K562 (cell line): Measurements from ENCODE around the gene SLC25A42. TPM values are rescaled to one million over a fixed set of nuclear protein-coding genes. Genes with fewer than 3 reads are reported as not detected.

ENCODE experiments used
- CREM ChIP-seq: IDR thresholded peaks from 2 replicates; pipeline ENCODE4 v1.6.1; 2014; ENCODE audit warnings: antibody characterized with exemption, low read depth
- CUX1 ChIP-seq: fragments of 200-800 bp; sonication (Bioruptor generic); IDR thresholded peaks from 2 replicates; pipeline ENCODE4 v1.6.1; 2016; ENCODE audit warnings: missing genetic modification characterization, missing compliant biosample characterization
- MECOM ChIP-seq: fragments of 250-450 bp; sonication (Bioruptor Pico); IDR thresholded peaks from 2 replicates; pipeline ENCODE4 v1.8.0; 2022; ENCODE audit warnings: inconsistent platforms
- NFIX ChIP-seq: fragments of 250-450 bp; sonication (Bioruptor Pico); IDR thresholded peaks from 2 replicates; pipeline ENCODE4 v1.4.0; 2020; ENCODE audit warnings: low read depth, mild to moderate bottlenecking, moderate library complexity
- NONO ChIP-seq, 2 experiments: fragments of 200-400 bp in 1 of 2; fragments of 450-650 bp in 1 of 2; formaldehyde crosslinking in 1 of 2; IDR thresholded peaks; 2 replicates each; pipeline ENCODE4 v1.6.1; 2017; ENCODE audit warnings: low read depth in 2 of 2, mild to moderate bottlenecking in 2 of 2, moderate library complexity in 2 of 2, low read length in 1 of 2
- PRPF4 ChIP-seq: fragments of 200-400 bp; formaldehyde crosslinking; IDR thresholded peaks from one replicate; pipeline ENCODE4 v1.6.1; 2017; ENCODE audit warnings: low read length, low read depth, mild to moderate bottlenecking; ENCODE audit not compliant: insufficient read depth, poor library complexity, severe bottlenecking
- STAT6 ChIP-seq: sonication (generic); formaldehyde crosslinking; IDR thresholded peaks from 2 replicates; pipeline ENCODE4 v1.8.1; 2023; ENCODE audit warnings: mild to moderate bottlenecking, missing genetic modification reagents
- polyA plus RNA-seq, 8 experiments: library from polyadenylated mRNA; depleted of rRNA in 4 of 8; stranded (reverse) in 5 of 8; unstranded in 3 of 8; fragments of >200 nt; fragmentation: Nextera tagmentation in 2 of 8; fragmentation: Illumina TruSeq in 1 of 8; extraction: Ambion mirVana in 2 of 8; extraction: Trizol in 1 of 8; gene quantifications; 2 replicates each; pipeline versions ENCODE4 v1.2.1 to v1.2.3, GENCODE V29; 2011 to 2014; ENCODE audit warnings: inconsistent platforms in 1 of 8, missing spikeins in 1 of 8
- total RNA-seq, 7 experiments: library from RNA; depleted of rRNA in 6 of 7; stranded (reverse); fragments of >200 nt in 6 of 7; fragmentation: Illumina TruSeq in 2 of 7; extraction: Trizol in 2 of 7; gene quantifications; 2 replicates each; pipeline versions ENCODE4 v1.2.1 to v1.2.3, GENCODE V29; 2011 to 2021; ENCODE audit warnings: low replicate concordance in 1 of 7
- TF ChIP-seq, protein P1 (sequence below): fragments of 250-450 bp; sonication (Bioruptor Pico); IDR thresholded peaks from 2 replicates; pipeline ENCODE4 v1.8.0; 2022; ENCODE audit warnings: inconsistent platforms
- TF ChIP-seq, protein P2 (sequence below), 2 experiments: fragments of 200-800 bp in 1 of 2; sonication (Bioruptor generic) in 1 of 2; sonication (generic) in 1 of 2; formaldehyde crosslinking in 1 of 2; IDR thresholded peaks in 1 of 2; conservative IDR thresholded peaks in 1 of 2; 2 replicates each; pipeline versions ENCODE4 v1.5.0 to v1.6.1; 2016 to 2020; ENCODE audit warnings: missing compliant biosample characterization in 1 of 2, missing genetic modification characterization in 1 of 2, missing genetic modification reagents in 1 of 2
- TF ChIP-seq, protein P3 (sequence below): sonication (generic); formaldehyde crosslinking; IDR thresholded peaks from 2 replicates; pipeline ENCODE4 v1.9.0; 2022; ENCODE audit warnings: mild to moderate bottlenecking, missing genetic modification reagents
- TF ChIP-seq, protein P4 (sequence below), 2 experiments: IDR thresholded peaks; 2 replicates each; pipeline ENCODE4 v1.6.1; 2011; ENCODE audit warnings: borderline replicate concordance in 1 of 2, control low read depth in 1 of 2, low read depth in 1 of 2, low read length in 1 of 2, mild to moderate bottlenecking in 1 of 2, mixed read lengths in 1 of 2, moderate library complexity in 1 of 2; ENCODE audit not compliant: insufficient read depth in 1 of 2, insufficient read length in 1 of 2, poor library complexity in 1 of 2, severe bottlenecking in 1 of 2; ENCODE audit errors: extremely low read depth in 1 of 2

The SLC25A42 gene
- total and polyA plus RNA-seq, 9 of the 15 experiments (the other 6 are each of a cell fraction or from before 2014, with no cell fraction given) = 0.59 to 32.2 (median 14.1) TPM

GRCh38 chr19:19059837-19060611 is 3.8 kb upstream of the SLC25A42 start (continued):
- TF ChIP-seq CUX1 (CRISPR knock-in tag) = no peak
- TF ChIP-seq PRPF4 = no peak
- no peak for TF ChIP-seq STAT6 (CRISPR knock-in tag)
- TF ChIP-seq CREM = peak; percentile 63
- TF ChIP-seq, protein P1, sequence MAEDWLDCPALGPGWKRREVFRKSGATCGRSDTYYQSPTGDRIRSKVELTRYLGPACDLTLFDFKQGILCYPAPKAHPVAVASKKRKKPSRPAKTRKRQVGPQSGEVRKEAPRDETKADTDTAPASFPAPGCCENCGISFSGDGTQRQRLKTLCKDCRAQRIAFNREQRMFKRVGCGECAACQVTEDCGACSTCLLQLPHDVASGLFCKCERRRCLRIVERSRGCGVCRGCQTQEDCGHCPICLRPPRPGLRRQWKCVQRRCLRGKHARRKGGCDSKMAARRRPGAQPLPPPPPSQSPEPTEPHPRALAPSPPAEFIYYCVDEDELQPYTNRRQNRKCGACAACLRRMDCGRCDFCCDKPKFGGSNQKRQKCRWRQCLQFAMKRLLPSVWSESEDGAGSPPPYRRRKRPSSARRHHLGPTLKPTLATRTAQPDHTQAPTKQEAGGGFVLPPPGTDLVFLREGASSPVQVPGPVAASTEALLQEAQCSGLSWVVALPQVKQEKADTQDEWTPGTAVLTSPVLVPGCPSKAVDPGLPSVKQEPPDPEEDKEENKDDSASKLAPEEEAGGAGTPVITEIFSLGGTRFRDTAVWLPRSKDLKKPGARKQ (CRISPR knock-in tag) = no peak
- TF ChIP-seq NONO (IDR thresholded peaks at IDR 0.05; ENCODE audit: low read depth in 2 of 2, low read length in 1 of 2) = peak in 1 of 2 experiments; percentile 63; a peak in 1 of 4 replicates
- no peak for TF ChIP-seq NFIX (CRISPR knock-in tag)
- TF ChIP-seq, protein P2, sequence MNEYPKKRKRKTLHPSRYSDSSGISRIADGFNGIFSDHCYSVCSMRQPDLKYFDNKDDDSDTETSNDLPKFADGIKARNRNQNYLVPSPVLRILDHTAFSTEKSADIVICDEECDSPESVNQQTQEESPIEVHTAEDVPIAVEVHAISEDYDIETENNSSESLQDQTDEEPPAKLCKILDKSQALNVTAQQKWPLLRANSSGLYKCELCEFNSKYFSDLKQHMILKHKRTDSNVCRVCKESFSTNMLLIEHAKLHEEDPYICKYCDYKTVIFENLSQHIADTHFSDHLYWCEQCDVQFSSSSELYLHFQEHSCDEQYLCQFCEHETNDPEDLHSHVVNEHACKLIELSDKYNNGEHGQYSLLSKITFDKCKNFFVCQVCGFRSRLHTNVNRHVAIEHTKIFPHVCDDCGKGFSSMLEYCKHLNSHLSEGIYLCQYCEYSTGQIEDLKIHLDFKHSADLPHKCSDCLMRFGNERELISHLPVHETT (CRISPR knock-in tag; conservative IDR thresholded peaks at IDR 0.05 in 1 of 2, IDR thresholded peaks at IDR 0.05 in 1 of 2) = peak in 1 of 2 experiments; percentile 73; a peak in 2 of 4 replicates
- peak; percentile 84 for TF ChIP-seq MECOM (CRISPR knock-in tag)
- TF ChIP-seq, protein P3, sequence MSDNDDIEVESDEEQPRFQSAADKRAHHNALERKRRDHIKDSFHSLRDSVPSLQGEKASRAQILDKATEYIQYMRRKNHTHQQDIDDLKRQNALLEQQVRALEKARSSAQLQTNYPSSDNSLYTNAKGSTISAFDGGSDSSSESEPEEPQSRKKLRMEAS (CRISPR knock-in tag) = peak; percentile 92
- TF ChIP-seq, protein P4, sequence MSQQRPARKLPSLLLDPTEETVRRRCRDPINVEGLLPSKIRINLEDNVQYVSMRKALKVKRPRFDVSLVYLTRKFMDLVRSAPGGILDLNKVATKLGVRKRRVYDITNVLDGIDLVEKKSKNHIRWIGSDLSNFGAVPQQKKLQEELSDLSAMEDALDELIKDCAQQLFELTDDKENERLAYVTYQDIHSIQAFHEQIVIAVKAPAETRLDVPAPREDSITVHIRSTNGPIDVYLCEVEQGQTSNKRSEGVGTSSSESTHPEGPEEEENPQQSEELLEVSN (IDR thresholded peaks at IDR 0.05; ENCODE audit: borderline replicate concordance in 1 of 2, extremely low read depth in 1 of 2, insufficient read depth in 1 of 2, insufficient read length in 1 of 2, low read depth in 1 of 2, low read length in 1 of 2, poor library complexity in 1 of 2, severe bottlenecking in 1 of 2) = peak; percentile 58 to 67
